ENCODE measurements around the gene C1orf159.

- TF ChIP-seq, protein P1, sequence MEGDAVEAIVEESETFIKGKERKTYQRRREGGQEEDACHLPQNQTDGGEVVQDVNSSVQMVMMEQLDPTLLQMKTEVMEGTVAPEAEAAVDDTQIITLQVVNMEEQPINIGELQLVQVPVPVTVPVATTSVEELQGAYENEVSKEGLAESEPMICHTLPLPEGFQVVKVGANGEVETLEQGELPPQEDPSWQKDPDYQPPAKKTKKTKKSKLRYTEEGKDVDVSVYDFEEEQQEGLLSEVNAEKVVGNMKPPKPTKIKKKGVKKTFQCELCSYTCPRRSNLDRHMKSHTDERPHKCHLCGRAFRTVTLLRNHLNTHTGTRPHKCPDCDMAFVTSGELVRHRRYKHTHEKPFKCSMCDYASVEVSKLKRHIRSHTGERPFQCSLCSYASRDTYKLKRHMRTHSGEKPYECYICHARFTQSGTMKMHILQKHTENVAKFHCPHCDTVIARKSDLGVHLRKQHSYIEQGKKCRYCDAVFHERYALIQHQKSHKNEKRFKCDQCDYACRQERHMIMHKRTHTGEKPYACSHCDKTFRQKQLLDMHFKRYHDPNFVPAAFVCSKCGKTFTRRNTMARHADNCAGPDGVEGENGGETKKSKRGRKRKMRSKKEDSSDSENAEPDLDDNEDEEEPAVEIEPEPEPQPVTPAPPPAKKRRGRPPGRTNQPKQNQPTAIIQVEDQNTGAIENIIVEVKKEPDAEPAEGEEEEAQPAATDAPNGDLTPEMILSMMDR (IDR thresholded peaks at IDR 0.05; ENCODE audit: poor library complexity), result no peak
- no peak for TF ChIP-seq EZH2phosphoT487 (IDR thresholded peaks at IDR 0.05; ENCODE audit: low read depth, severe bottlenecking, unreplicated experiment)
- TF ChIP-seq EZH2 (IDR thresholded peaks at IDR 0.05; ENCODE audit: borderline replicate concordance), result no peak
Observed at GRCh38 chr1:1132042-1132950, 16.4 kb upstream of the C1orf159 start.
